Neural cell (in vitro differentiated cells): Measurements from ENCODE around the gene EXOC3L2. TPM values are rescaled to one million over a fixed set of nuclear protein-coding genes. Genes with fewer than 3 reads are reported as not detected.

Experiments
- H2AFZ ChIP-seq: fragments of 200-600, 300-800 bp; sonication (generic), shearing (Covaris generic); 2 replicates; pipeline ENCODE4 v1.6.0; 2014; ENCODE audit warnings: low read depth, mild to moderate bottlenecking, antibody characterized with exemption, low read length, moderate library complexity
- H3F3A ChIP-seq: fragments of 200-600 bp; shearing (Covaris generic); 2 replicates; pipeline ENCODE4 v1.6.1; 2016; ENCODE audit warnings: mild to moderate bottlenecking, moderate library complexity, mixed read lengths, antibody characterized with exemption, low read length; ENCODE audit not compliant: insufficient read depth, poor library complexity, severe bottlenecking
- H3K27ac ChIP-seq: fragments of 200-600, 300-800 bp; sonication (generic), shearing (Covaris generic); 2 replicates; pipeline ENCODE4 v1.5.1; 2014; ENCODE audit warnings: mild to moderate bottlenecking, low read length, moderate library complexity
- H3K27me3 ChIP-seq: fragments of 300-800, 200-600 bp; sonication (generic), shearing (Covaris generic); 2 replicates; pipeline ENCODE4 v1.6.0; 2014; ENCODE audit warnings: mild to moderate bottlenecking, low read depth, low read length, moderate library complexity; ENCODE audit not compliant: insufficient read depth
- H3K36me3 ChIP-seq: fragments of 300-800, 200-600 bp; sonication (generic), shearing (Covaris generic); 2 replicates; pipeline ENCODE4 v1.5.1; 2014; ENCODE audit warnings: mild to moderate bottlenecking, antibody characterized with exemption, low read length, moderate library complexity; ENCODE audit not compliant: insufficient read depth
- H3K4me2 ChIP-seq: fragments of 300-800, 200-600 bp; sonication (generic), shearing (Covaris generic); 2 replicates; pipeline ENCODE4 v1.6.0; 2014; ENCODE audit warnings: mild to moderate bottlenecking, low read length
- H3K4me3 ChIP-seq: fragments of 300-800, 200-600 bp; sonication (generic), shearing (Covaris generic); 2 replicates; pipeline ENCODE4 v1.5.1; 2014; ENCODE audit warnings: mild to moderate bottlenecking, low read length, moderate library complexity
- H3K79me2 ChIP-seq: fragments of 200-600 bp; shearing (Covaris generic); replicated peaks from 2 replicates; pipeline ENCODE4 v1.6.0; 2014; ENCODE audit warnings: mild to moderate bottlenecking, low read length, moderate library complexity; ENCODE audit not compliant: insufficient read depth
- H3K9ac ChIP-seq: fragments of 300-800, 200-600 bp; sonication (generic), shearing (Covaris generic); 2 replicates; pipeline ENCODE4 v1.6.1; 2016; ENCODE audit warnings: mild to moderate bottlenecking, low read length, mixed read lengths
- H3K9me2 ChIP-seq: fragments of 200-600 bp; shearing (Covaris generic); 2 replicates; pipeline ENCODE4 v1.6.1; 2016; ENCODE audit warnings: mild to moderate bottlenecking, low read length, mixed read lengths; ENCODE audit not compliant: insufficient read depth
- H3K9me3 ChIP-seq: fragments of 200-600, 300-800 bp; sonication (generic), shearing (Covaris generic); 2 replicates; pipeline ENCODE4 v1.6.1; 2016; ENCODE audit warnings: mild to moderate bottlenecking, mixed run types, low read length, moderate library complexity, mixed read lengths
- H4K20me1 ChIP-seq: fragments of 200-600 bp; shearing (Covaris generic); 2 replicates; pipeline ENCODE4 v1.6.1; 2016; ENCODE audit warnings: mild to moderate bottlenecking, mixed run types; ENCODE audit not compliant: insufficient read depth
- EP300 ChIP-seq: fragments of 450-650 bp; conservative IDR thresholded peaks from 2 replicates; pipeline ENCODE4 v1.6.1; 2014; ENCODE audit warnings: antibody characterized with exemption, mild to moderate bottlenecking, moderate library complexity; ENCODE audit not compliant: poor library complexity, severe bottlenecking
- EZH2 ChIP-seq: fragments of 200-600, 300-800 bp; shearing (Covaris generic), sonication (generic); IDR thresholded peaks from 2 replicates; pipeline ENCODE4 v1.6.1; 2014; ENCODE audit warnings: antibody characterized with exemption, low read length, borderline replicate concordance, mild to moderate bottlenecking; ENCODE audit not compliant: insufficient read depth, poor library complexity, severe bottlenecking
- MXI1 ChIP-seq: fragments of 450-650 bp; conservative IDR thresholded peaks from 2 replicates; pipeline ENCODE4 v1.6.1; 2014; ENCODE audit warnings: antibody characterized with exemption, mild to moderate bottlenecking; ENCODE audit not compliant: poor library complexity, severe bottlenecking
- POLR2AphosphoS5 ChIP-seq: IDR thresholded peaks from 2 replicates; pipeline ENCODE4 v1.6.1; 2012
- RAD21 ChIP-seq: fragments of 450-650 bp; conservative IDR thresholded peaks from 2 replicates; pipeline ENCODE4 v1.6.1; 2014; ENCODE audit warnings: antibody characterized with exemption, mild to moderate bottlenecking, moderate library complexity
- SMC3 ChIP-seq: fragments of 450-650 bp; conservative IDR thresholded peaks from 2 replicates; pipeline ENCODE4 v1.6.1; 2014; ENCODE audit warnings: antibody characterized with exemption, mild to moderate bottlenecking, moderate library complexity; ENCODE audit not compliant: poor library complexity
- TAF1 ChIP-seq: IDR thresholded peaks from 2 replicates; pipeline ENCODE4 v1.6.1; 2012; ENCODE audit warnings: low read depth
- polyA plus RNA-seq: library from polyadenylated mRNA; depleted of rRNA; stranded (reverse); fragments of >200 nt; gene quantifications from 2 replicates; pipeline ENCODE4 v1.2.3, GENCODE V29; 2014
- TF ChIP-seq, protein P1 (sequence below): IDR thresholded peaks from 2 replicates; pipeline ENCODE4 v1.6.1; 2012; ENCODE audit warnings: borderline replicate concordance
- TF ChIP-seq, protein P2 (sequence below): fragments of 450-650 bp; IDR thresholded peaks from 2 replicates; pipeline ENCODE4 v1.5.1; 2014; ENCODE audit warnings: antibody characterized with exemption, mild to moderate bottlenecking, moderate library complexity; ENCODE audit not compliant: poor library complexity, severe bottlenecking

The EXOC3L2 gene
- polyA plus RNA-seq, 1 donor from 2014 or later = not detected

DNA sequence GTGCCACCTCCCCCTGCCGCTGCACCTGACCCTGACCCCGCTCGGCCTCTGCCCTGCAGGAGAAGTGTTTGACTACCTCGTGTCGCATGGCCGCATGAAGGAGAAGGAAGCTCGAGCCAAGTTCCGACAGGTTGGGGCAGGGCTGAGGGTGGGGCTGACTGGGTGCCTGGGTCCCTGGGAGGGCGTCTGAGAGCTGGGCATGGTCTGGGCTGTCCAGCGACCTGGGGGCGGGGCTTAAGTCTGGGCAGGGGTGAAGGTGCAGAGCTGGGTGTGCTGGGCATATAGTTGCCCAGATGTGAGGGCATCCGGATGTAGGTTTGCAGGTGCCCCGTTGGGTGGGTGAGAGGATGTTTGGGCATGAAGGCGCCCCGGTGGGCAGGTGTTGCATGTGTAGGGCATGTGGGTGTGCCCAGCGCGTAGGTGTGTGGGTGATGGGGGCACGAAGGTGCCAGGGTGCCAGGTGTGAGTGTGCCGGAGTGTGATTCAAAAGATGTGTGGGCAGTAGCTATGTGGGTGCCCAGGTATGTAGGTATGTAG, 19.6 kb upstream of the EXOC3L2 start:
- H3K9ac ChIP-seq = no peak overlapping the region
- H3K4me3 ChIP-seq = no peak overlapping the region
- no peak overlapping the region for H2AFZ ChIP-seq
- TF ChIP-seq EP300 (no peak), EZH2 (no peak), SMC3 (no peak), POLR2AphosphoS5 (no peak), RAD21 (no peak), TAF1 (no peak), MXI1 (no peak)
- TF ChIP-seq, protein P1, sequence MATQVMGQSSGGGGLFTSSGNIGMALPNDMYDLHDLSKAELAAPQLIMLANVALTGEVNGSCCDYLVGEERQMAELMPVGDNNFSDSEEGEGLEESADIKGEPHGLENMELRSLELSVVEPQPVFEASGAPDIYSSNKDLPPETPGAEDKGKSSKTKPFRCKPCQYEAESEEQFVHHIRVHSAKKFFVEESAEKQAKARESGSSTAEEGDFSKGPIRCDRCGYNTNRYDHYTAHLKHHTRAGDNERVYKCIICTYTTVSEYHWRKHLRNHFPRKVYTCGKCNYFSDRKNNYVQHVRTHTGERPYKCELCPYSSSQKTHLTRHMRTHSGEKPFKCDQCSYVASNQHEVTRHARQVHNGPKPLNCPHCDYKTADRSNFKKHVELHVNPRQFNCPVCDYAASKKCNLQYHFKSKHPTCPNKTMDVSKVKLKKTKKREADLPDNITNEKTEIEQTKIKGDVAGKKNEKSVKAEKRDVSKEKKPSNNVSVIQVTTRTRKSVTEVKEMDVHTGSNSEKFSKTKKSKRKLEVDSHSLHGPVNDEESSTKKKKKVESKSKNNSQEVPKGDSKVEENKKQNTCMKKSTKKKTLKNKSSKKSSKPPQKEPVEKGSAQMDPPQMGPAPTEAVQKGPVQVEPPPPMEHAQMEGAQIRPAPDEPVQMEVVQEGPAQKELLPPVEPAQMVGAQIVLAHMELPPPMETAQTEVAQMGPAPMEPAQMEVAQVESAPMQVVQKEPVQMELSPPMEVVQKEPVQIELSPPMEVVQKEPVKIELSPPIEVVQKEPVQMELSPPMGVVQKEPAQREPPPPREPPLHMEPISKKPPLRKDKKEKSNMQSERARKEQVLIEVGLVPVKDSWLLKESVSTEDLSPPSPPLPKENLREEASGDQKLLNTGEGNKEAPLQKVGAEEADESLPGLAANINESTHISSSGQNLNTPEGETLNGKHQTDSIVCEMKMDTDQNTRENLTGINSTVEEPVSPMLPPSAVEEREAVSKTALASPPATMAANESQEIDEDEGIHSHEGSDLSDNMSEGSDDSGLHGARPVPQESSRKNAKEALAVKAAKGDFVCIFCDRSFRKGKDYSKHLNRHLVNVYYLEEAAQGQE = no peak
- TF ChIP-seq, protein P2, sequence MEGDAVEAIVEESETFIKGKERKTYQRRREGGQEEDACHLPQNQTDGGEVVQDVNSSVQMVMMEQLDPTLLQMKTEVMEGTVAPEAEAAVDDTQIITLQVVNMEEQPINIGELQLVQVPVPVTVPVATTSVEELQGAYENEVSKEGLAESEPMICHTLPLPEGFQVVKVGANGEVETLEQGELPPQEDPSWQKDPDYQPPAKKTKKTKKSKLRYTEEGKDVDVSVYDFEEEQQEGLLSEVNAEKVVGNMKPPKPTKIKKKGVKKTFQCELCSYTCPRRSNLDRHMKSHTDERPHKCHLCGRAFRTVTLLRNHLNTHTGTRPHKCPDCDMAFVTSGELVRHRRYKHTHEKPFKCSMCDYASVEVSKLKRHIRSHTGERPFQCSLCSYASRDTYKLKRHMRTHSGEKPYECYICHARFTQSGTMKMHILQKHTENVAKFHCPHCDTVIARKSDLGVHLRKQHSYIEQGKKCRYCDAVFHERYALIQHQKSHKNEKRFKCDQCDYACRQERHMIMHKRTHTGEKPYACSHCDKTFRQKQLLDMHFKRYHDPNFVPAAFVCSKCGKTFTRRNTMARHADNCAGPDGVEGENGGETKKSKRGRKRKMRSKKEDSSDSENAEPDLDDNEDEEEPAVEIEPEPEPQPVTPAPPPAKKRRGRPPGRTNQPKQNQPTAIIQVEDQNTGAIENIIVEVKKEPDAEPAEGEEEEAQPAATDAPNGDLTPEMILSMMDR = no peak
- H3K27me3 ChIP-seq = no peaks in the 10 kb centered on the region
- H3K36me3 ChIP-seq = no peaks in the 10 kb centered on the region
- H3K9me2 ChIP-seq = no peaks in the 10 kb centered on the region
- no peak overlapping the region for H3K4me2 ChIP-seq
- no peaks in the 10 kb centered on the region for H3K9me3 ChIP-seq
- H3F3A ChIP-seq = no peaks in the 10 kb centered on the region
- no peaks in the 10 kb centered on the region for H4K20me1 ChIP-seq
- H3K27ac ChIP-seq = no peak overlapping the region
- no peaks in the 10 kb centered on the region for H3K79me2 ChIP-seq

DNA sequence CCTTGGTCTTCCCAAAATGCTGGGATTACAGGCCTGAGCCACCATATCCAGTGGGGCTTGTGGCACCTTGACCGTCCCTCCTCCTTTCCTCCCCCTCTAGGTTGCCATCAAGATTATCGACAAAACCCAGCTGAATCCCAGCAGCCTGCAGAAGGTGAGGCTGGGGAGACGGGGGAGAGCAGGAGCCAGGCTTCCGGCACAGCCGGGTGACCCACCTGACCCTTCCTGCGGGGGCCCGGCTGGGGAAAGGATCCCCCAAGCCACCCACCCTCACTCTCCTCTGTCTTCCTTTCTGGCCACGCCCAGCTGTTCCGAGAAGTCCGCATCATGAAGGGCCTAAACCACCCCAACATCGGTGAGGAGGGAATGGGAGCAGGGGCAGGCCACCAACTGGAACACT, 17.8 kb upstream of the EXOC3L2 start:
- Histone ChIP-seq H3K9ac (no peak overlapping the region), H3K79me2 (no peaks in the 10 kb centered on the region), H3F3A (no peaks in the 10 kb centered on the region), H4K20me1 (no peaks in the 10 kb centered on the region), H3K27ac (no peak overlapping the region), H3K9me2 (no peaks in the 10 kb centered on the region), H3K4me2 (no peak overlapping the region), H3K4me3 (no peak overlapping the region), H3K36me3 (no peaks in the 10 kb centered on the region), H3K9me3 (no peaks in the 10 kb centered on the region), H2AFZ (no peak overlapping the region), H3K27me3 (no peaks in the 10 kb centered on the region)
- TF ChIP-seq EZH2 (no peak), POLR2AphosphoS5 (no peak), MXI1 (no peak), EP300 (no peak), RAD21 (no peak), TAF1 (no peak), SMC3 (no peak)
- TF ChIP-seq, protein P1 = no peak
- TF ChIP-seq, protein P2 = no peak
